MM.1S (cell line): ENCODE results near the gene PRSS21.

Experiments
- CTCF ChIP-seq: fragments of 300-600 bp; sonication (generic); IDR thresholded peaks from 2 replicates; pipeline ENCODE4 v1.5.1; 2016; ENCODE audit warnings: antibody characterized with exemption, low read length, mixed read lengths
- EZH2phosphoT487 ChIP-seq: fragments of 300-600 bp; sonication (generic); IDR thresholded peaks from 2 replicates; pipeline ENCODE4 v1.6.1; 2018; ENCODE audit warnings: antibody characterized with exemption, low read length

DNA sequence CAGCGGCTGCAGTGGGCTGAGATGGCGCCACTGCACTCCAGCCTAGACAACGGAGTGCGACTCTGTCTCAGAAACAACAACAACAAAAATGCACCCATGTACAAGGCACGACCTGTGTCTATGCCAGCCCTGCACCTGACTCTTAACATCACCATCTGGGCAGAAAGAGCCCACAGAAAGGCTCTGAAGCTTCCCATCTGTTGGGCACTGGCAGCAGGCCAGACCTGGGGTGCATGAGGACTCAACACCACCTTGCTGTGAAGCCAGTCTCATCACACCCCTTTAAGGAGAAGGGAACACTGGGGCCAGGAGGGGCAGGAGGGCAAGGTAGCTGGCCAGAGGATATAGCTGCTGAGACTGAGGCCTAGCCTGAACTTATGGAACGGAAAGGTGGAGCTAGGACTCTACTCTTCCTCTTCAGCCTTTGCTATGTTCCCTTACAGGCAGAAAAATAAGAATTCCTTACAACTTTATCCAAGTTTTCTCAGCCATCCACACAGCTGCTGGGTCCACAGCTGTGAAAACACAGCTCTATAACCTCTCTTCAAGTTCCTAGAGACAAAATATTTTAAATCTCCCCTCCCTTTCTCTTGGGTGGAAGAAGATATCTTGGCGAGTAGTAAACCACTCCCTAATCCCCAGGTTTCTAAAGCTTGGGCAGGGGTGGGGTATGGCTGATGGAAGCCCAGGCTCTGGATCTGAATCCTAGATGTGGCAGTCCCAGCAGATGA lies 42.7 kb upstream of the PRSS21 start:
- TF ChIP-seq CTCF (no peak), EZH2phosphoT487 (no peak)
